IPS-18c (cell line): ENCODE measurements around the gene MEGF6.
"Not testable (repeated sequence)": the region's sequence is repeated elsewhere in the genome, so short reads cannot be mapped to it uniquely, and the experiment has no call there.

Source experiments
- H3K4me3 ChIP-seq: 2 replicates; pipeline ENCODE4 v1.7.0; 2013; ENCODE audit warnings: low read depth, mild to moderate bottlenecking, low read length, moderate library complexity; ENCODE audit not compliant: insufficient read depth
- H3K9me3 ChIP-seq: one replicate; pipeline ENCODE4 v1.6.1; 2013; ENCODE audit warnings: mild to moderate bottlenecking, low read length, moderate library complexity; ENCODE audit not compliant: control insufficient read depth, insufficient read depth

Gene MEGF6

GRCh38 chr1:3633344-3634058 lies 22.2 kb upstream of the MEGF6 start:
- H3K4me3 ChIP-seq = no peak overlapping the region
- no peaks in the 10 kb centered on the region for H3K9me3 ChIP-seq

DNA sequence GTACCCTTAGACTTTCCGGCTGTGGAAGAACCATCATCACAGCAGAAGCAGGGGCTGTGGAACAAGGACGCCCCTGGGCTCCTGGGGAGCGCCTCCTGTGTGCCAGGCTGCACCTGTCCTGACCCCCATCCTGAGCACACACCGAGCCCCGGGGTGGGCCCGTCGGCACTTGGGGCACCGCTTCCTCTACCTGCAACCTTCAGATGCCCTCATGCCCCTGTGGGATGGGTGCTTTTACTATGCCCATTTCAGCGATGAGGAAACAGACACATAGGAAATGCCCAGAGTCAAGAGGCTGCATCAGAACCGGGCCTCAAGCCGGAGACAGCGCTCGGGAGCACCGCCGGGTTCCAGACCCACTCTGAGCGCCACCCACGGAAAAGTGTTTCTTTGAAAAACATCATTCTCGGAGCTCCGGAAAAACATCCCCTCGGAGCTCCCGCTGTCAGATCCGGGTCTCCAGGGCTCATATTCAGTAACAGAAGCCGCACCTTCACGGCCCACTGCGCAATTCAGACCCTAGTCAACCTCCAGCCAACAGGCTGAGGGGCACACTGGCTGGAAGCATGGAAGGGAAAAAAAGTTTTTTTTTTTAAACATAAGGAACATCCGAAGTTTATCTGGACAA lies 21.5 kb upstream of the MEGF6 start:
- H3K4me3 ChIP-seq = no peak overlapping the region

DNA sequence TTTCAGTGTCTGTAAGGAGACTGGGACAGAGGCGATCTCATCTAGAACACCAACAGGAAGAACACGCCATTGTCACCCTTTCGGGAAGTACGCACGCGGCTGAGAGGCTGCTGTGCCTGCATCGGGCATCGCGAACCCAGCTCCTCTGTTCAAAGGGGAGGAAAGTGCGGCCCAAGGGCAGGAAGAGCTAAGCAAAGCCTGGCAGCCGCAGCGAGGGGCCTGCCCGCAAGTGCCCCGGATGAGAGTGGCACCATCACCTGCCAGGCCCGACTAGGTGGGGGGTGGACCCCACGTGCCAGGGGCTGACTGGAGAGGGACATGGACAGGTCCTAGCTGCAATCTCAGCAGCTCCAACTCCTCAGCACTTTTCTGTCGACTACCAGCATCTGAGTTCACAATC lies 21.0 kb upstream of the MEGF6 start:
- Histone ChIP-seq H3K4me3 (no peak overlapping the region), H3K9me3 (no peaks in the 10 kb centered on the region)

More for the DNA sequence above, 21.5 kb upstream of the MEGF6 start:
- no peaks in the 10 kb centered on the region for H3K9me3 ChIP-seq

DNA sequence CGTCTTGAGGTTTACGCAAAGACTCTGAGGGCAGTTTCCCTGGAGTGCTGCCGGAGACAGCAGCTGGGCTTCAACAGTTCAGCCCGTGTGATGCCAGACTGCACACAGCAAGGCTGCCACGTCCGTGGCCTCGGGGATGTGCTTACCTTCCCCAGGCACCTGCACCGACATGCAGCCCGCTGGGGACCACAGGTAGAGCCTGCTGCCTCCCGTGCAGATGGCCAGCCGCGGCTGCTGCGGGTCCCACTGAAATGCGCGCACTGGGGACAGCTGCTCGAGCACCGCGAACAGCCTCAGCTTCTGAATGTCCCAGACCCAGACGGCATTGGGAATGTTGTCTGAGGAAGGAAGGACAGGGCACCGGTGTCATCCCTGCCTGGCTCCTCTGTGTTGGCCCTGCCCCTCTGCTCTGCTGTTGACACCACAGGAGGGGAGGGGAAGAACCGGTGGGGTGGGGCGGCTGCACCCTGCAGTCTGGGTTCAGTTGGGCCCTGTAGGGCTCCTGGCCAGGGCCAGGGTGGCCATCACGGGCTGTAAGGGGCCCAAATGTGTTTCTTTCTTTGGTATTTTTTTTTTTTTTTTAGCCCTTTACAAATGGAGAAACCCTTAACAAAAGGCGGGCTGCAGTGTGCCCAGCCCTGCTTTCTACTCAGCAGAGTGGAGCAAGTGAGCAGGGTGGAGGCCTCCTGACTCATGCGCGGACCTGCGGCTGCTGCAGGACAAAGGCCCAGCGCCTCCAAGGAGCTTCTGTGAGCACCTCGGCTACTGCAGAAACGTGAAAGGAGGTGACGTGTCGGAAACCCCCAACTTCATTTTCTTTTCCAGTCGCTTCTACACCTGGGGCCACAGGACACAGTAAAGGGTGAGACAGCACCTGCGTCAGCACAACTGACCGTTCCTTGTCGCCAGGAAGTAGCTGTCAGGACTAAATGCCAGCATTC lies 20.3 kb upstream of the MEGF6 start:
- Histone ChIP-seq H3K9me3 (no peaks in the 10 kb centered on the region), H3K4me3 (no peak overlapping the region)

DNA sequence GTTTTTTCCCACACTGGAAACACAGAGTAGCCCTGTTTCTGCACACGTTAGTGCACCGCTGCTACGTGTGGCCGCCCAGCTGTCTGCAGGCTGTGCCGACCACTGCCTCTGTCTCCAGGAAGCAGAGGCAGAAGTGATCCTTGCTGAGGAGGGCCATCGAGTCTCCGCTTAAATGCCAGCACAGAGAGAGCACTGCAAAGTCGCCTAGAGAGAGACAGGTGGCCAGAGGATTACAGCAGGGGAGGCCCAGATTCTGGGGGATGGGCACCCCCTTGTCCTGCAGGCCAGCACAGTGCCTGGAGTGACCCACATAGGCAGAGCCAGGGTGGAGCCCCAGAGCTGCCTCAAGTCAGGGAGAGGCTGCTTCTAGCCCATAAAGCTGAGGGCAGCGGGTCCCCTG lies 19.6 kb upstream of the MEGF6 start:
- no peak overlapping the region for H3K4me3 ChIP-seq
- no peaks in the 10 kb centered on the region for H3K9me3 ChIP-seq

DNA sequence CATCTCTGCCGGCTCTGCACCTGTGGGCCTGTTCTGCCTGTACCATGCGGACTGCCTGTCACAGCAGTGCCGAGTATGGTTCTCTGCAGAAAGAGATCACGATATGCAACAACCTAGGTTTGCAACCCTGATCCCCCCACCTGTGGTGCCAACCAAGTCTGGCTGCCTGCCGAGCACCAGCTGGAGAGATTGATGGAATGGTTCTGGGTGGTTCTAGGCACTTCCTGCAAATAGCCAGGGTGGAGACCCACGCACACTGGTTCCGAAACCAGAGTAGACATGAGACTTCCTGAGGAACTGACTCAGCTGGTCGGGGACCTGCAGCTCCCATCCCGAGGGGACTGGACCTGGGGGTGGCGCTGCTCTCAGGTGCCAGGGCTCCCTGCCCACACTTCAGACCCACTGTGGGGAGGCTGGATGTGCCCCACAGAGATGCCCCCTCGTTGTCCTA lies 18.9 kb upstream of the MEGF6 start:
- no peaks in the 10 kb centered on the region for H3K9me3 ChIP-seq
- H3K4me3 ChIP-seq = no peak overlapping the region

GRCh38 chr1:3629561-3630160 lies 18.4 kb upstream of the MEGF6 start:
- no peak overlapping the region for H3K4me3 ChIP-seq
- H3K9me3 ChIP-seq = no peaks in the 10 kb centered on the region

DNA sequence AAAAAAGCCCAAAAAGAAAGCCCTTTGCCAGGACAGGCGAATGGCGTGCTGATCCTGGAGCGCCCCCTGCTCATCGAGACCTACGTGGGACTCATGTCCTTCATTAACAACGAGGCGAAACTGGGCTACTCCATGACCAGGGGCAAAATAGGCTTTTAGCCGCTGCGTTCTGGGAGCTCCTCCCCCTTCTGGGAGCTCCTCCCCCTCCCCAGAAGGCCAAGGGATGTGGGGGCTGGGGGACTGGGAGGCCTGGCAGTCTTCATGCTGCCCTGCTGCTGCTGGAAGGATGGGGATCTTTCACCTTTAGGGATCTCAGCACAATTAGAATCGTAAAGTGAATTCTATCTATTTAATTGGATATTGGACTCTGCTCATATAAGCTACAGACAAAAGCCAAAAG lies 17.1 kb upstream of the MEGF6 start:
- no peaks in the 10 kb centered on the region for H3K9me3 ChIP-seq
- H3K4me3 ChIP-seq = no peak overlapping the region

DNA sequence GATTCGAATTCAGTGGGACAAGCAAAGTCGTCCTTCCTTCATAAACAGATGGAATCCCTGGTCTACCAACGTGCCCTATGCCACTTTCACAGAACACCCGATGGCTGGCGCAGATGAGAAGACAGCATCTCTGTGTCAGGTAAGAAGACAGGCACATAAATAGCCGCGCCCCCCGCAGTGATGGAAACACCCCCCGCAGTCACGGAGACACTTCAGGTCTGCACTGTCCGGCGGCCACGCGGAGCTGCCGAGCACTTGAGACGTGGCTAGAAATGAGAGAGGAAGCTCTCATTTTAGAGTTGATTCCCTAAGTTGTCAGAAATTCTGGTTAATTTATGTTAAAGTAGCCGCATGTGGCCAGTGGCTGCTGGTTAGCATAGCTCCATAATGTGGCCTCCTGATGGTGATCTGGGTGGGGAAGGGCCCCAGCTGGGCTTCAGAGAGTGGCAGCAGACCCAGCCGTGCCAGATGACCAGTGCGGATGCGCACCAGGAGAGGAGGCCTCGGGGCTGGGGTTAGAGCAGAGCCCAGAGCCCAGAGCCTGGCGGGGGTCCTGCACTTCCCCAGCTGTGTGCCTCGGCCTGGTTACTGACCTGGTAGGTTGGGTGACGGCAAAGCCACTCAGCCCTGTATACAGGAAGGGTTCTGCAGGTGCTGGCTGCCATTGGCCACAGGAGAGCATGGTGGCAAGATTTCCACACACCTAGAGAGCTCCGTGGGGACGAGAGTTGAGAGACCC lies 16.4 kb upstream of the MEGF6 start:
- Histone ChIP-seq H3K4me3 (no peak overlapping the region), H3K9me3 (no peaks in the 10 kb centered on the region)

- H3K9me3 ChIP-seq = no peaks in the 10 kb centered on the region
- peak overlapping the region; percentile 62 for H3K4me3 ChIP-seq
Measured at GRCh38 chr1:3626025-3626424, 14.7 kb upstream of the MEGF6 start.

- Histone ChIP-seq H3K9me3 (no peaks in the 10 kb centered on the region), H3K4me3 (peak overlapping the region; percentile 62)
Measured at GRCh38 chr1:3625151-3625907, 14.0 kb upstream of the MEGF6 start.

DNA sequence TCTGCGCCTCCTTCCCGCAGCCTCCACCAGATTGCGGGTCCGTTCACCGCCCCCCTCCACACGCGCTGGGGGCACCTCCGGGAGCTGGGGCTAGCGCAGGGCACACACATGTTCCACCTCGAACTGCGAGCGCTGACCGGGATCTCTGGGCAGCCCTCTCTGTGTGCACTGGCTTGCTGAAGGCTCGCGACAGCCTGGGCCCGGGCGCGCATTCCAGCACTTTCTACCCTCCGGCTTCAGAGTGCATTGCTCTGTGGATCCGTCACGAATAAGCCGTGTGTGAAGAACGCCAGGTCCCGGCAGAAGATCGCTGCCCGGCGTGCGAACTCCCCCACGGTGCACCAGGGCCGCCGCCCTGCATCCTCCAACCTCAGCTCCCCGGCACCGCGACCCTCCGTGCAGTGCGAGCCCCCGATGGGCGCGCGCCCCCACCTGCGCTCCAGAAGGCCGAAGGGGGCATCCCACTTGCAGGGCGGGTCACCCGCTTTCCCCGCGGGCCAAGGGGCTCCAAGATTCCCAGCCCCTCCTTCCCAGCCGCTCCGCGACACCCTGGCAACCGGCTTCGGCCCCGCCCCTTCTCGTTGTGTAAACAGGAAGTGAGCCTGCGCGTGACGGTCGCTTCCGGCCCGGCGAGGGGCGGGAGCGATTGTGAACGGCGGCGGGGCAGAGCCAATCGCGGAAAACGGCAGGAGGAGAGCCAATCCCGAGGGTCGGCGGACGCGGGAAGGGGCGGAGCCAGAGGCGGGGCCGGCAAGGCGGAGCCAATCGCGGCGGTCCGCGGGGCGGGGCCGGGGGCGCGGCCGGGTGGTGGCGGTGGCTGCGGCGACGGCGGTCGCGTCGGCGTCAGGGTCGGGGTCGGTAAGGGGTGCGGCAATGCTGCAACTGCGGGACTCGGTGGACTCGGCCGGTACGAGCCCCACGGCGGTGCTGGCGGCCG lies 13.2 kb upstream of the MEGF6 start, which contains the start of gene TPRG1L:
TSS of gene TPRG1L (plus strand) at position 816 of the 937 bp plus-strand sequence. CDS start at position 874, 58 bp downstream.
- H3K4me3 ChIP-seq = peak within 1 kb of the TSS; percentile 94

DNA sequence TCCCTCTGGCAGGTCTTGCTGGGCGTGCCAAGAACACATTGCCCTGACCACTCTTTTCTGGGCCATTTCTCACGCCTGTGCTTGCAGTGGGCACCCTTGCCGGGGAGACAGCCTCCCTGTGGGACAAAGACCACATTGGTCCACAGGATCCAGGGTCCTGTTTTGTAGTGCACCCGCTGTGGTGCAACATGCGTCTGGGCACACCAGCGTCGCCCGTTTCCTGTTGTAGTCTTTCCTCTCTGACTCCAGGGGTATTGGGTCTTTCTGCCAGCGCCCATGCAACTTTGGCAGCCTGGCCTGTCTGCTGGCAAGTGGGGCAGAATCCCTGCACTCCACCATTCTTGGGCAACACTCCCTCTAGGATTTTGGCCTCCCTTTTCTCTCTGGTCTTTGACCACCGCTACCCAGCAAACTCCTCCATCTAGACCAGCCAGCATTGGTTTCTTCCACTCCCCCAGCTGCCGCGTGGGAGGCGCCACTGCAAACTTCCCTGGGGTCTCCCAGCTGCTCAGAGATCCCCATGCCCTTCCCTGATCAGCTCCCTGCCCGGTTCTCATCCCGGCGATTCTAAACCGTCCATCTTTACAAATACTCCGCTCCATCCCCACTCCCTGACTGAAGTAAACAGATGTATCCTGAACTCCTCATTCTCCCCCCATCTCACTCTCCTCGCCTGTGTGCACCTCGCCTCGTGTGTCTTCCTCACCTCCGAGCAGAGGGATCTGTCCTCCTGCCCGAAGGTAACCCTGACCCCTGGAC lies 12.3 kb upstream of the MEGF6 start:
- Histone ChIP-seq H3K9me3 (no peaks in the 10 kb centered on the region), H3K4me3 (peak overlapping the region; percentile 94)

More for the DNA sequence above, 13.2 kb upstream of the MEGF6 start, which contains the start of gene TPRG1L:
- no peaks in the 10 kb centered on the region for H3K9me3 ChIP-seq

- H3K4me3 ChIP-seq, H3K9me3 ChIP-seq: not testable (repeated sequence)
Measured at GRCh38 chr1:3622102-3622501, 10.8 kb upstream of the MEGF6 start.
